Measurements from ENCODE around the gene ZNF182. TPM values are rescaled to one million over a fixed set of nuclear protein-coding genes. Genes with fewer than 3 reads are reported as not detected.
"Not testable (repeated sequence)": the region's sequence is repeated elsewhere in the genome, so short reads cannot be mapped to it uniquely, and the experiment has no call there.

ZNF182 gene
- total RNA-seq, 1 donor from 2014 or later, result 7.3 TPM

DNA sequence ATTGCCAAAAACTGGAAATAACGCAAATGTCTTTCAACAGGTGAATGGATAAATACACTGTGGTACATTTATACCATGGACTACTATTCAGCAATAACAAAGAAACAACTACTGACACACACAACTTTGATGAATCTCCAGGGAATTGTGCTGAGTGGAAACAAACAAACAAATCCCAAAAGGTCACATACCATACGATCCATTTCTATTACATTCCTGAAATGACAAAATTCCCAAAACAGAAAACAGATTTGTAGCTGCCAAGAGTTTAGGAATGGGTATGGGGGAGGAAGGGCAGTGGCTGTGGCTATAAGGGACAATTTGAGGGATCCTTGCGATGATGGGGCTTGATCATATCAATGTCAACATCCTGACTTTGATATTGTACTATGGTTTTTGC is 2.5 kb downstream of the ZNF182 start:
- DNase-seq, result no peak

DNA sequence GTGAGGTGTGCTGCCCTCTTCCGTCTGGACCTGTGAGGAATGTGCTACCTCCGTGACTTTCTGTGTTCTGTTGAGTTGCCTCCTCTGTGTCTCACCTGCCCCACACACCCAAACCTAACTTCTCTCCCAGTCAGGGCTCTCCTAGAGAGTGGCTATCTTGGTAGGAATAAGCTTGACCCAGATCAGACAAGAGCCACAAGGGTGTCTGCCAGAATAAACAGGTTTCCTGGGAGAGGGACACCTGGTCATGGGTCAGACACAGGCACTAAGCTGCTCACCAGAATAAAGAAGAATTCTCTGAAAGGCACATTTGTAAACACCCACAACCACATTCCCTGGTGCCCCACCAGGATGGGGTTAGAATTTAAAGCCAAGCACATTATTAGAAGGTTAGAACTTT is 11.1 kb downstream of the ZNF182 start:
- DNase-seq, result no peak

DNA sequence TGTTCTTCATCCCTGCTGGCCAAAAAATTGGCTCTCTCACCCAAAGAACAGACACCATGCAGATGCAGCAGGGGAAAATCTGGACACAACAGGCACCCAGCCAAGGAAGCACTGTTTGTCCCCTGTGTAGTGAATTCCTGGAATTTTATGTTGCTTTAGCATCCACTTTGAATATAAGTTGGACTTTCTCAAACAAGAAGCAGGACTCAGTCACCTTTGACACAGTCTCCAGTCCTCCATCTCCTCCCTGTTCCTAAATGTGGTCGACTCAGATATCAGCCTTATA is 11.8 kb downstream of the ZNF182 start:
- no peak for DNase-seq

DNA sequence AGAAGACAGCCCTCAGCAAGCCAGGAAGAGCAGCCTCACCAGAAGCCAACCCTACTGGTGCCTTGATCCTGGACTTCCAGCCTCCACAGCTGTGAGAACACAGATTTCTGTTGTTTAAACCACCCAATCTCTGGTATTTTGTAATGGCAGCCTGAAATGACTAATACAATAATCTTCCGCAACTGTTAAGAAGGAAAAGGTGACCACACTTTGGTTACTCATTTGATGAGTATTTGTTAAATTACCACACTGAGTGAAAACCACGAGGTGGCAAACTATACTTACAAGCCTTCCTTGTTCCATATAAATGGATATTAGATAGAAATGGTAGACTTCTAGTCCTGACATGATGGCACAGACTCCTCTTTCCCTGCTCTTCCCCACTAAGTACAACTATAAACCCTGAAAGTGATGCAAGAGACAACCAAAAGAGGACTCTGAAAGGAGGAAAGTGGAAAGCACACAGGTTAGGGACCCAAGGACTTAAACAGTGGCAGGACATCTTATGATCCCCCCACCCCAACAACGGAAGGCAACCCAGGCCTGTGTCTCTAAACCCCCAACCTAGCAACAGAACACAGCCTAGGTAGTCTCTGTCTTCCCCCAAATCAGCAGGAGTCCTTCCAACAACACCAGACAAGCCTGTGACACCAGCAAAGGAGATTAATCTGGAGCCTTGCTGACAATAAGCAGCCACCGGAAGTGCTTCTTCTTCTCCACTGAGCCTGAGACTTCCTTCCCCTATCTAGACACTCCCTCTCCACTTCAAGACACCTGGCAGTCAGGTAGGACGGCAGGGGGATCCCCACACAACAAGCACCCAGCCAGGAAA is 12.3 kb downstream of the ZNF182 start:
- DNase-seq, result no peak

DNA sequence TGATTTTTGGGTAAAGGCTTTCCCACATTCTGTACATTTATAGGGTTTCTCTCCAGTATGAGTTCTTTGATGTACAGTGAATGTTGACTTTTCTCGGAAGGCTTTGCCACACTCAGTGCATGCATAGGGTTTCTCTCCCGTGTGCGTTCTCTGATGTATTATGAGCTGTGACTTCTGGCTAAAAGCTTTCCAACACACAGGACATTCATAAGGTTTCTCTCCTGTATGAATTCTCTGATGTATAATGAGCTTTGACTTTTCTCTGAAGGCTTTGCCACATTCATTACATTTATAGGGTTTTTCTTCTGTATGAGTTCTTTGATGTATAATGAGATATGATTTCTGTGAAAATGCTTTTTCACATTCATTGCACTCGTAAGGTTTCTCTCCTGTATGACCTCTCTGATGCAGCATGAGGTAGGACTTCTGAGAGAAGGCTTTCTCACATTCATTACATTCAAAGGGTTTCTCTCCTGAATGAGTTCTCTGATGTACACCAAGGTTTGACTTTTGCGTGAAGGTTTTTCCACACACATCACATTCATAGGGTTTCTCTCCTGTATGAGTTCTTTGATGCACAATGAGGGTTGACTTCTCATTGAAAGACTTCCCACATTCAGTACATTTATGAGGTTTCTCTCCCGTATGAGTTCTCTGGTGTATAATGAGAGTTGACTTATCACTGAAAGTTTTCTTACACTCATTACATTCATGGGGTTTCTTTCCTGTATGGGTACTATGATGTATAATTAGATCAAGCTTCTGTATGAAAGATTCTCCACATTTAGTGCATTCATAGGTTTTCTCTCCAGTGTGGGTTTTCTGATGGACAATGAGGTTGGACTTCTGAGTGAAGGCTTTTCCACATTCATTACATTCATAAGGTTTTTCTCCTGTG is 27.3 kb downstream of the ZNF182 start:
- DNase-seq, result no peak

DNA sequence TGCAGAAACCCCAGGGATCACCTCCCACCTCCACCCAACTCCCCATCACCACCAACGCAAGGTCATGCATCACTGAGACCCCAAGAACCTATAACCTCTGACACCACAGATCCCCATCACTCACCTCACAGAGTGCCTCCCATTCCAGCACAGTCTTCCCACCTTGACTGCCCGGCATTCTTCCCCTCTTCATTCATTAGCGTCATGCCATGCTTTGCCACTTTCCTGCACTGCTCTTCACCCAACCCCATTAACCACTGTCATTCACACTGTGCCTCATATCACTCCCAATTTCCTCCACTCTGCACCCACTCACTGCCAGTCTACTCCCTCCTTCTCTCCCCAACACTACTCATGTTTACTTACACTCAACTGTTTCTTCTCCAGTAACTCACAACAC is 30.6 kb downstream of the ZNF182 start:
- DNase-seq, result no peak

DNA sequence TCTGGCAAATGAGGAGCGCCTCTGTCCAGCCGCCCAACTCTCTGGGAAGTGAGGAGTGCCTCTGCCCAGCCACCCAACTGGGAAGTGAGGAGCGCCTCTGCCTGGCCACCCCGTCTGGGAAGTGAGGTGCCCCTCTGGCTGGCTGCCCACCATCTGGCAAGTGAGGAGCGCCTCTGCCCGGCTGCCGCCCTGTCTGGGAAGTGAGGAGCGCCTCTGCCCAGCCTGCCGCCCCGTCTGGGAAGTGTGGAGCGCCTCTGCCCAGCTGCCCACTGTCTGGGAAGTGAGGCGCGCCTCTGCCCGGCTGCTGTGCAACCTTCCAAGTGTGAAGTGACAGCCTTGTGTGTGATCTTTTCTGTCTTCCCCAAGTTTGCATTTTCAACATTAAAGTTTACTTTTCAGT is 38.3 kb downstream of the ZNF182 start:
- DNase-seq, result not testable (repeated sequence)

DNA sequence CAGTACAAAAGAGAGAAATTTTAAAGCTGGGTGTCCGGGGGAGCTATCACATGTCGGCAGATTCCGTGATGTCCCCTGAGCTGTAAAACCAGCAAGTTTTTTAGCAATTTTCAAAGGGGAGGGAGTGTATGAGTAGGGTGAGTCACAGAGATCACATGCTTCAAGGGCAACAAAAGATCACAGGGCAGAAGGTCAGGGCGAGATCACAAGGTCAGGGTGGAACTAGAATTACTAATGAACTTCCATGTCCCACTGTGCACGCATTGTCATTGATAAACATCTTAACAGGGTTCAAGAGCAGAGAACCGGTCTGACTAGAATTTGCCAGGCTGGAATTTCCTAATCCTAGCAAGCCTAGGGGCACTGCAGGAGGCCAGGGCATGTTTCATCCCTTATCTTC is 42.0 kb downstream of the ZNF182 start:
- not testable (repeated sequence) for DNase-seq

DNA sequence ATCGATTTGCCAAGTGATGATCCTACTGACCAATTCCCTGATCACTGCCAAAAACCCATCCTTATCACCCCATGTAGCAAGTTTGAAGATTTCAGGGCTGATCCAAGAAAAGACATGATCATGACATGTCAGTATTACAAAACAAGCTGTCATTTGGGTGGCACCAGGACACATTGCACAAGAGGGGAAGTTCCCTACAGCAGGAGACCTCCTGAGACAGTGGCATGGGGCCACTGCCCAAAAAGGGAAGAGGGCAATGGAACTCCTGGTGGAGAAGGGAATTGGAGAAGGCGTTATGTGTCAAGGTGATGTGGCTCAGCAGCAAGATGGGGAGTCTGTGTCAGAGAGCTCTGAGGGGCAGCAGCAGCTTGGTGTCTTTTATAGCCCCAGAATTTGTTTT is 43.4 kb downstream of the ZNF182 start:
- no peak for DNase-seq

DNA sequence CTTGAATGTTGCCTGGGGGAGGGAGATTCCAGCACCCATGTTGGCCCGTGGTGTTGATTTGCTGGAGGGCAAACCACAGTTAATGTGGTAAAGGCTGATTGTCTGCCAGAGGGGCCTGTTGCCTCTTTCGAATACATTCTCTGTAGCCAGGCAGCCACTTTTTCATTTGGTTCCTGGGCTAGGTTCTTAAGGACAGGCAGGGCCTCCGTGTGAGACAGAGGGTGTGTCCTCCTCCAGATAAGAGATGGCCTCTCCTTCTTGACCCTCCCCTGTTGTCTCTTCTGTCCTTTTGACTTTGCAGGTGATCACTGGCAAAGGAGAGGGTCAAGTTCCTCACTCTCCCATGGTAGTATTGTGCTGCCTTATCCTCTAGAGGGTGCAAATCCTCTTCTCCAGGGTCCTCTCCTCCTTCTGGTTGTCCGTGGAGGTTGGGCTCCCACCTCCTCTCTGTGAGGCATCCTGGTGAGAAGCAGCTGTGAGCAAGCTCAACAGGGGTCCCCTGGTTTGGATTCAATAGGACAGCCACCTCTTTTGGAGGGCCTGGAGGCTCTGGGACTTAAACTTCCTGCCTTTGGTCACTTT is 44.9 kb downstream of the ZNF182 start:
- DNase-seq, result peak; percentile 12

DNA sequence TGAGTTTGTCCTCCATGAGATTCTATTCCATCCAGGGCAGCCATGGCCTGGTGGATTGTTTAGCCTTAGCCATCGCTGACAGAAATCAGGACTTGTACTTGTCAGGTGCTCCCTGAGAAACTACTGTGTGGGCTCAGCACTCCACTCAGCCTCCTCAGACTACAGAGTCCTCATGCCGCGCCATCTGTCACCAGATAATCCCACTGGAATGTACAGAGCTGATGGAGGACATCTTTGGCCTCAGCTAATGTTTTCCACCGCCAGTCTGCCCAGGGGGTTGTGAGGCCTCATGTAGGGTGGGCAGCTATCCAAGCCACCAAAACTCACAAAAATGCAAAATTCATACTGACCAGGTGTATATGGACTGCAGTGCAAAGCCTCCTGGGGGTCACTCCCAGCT is 45.6 kb downstream of the ZNF182 start:
- peak; percentile 68 for DNase-seq

DNA sequence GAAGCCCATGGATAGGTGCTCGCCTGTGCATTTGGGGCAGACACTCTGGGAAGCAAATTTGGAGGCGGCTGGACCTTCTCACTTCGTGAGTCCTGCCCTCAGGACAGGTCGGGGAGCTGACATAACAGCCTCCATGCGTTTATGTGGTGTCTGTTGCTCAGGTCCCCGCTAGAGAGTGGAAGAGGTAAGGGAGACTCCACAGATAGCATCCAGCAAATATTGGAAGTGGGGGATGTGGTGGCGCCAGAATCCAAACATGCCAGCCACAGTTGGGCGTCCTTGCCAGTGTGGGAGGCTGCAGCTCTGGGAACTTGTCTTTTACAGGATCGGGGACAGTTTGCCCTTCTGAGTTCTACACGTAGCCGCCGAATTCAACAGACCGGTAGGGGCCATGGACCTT is 47.8 kb downstream of the ZNF182 start:
- DNase-seq, result no peak

DNA sequence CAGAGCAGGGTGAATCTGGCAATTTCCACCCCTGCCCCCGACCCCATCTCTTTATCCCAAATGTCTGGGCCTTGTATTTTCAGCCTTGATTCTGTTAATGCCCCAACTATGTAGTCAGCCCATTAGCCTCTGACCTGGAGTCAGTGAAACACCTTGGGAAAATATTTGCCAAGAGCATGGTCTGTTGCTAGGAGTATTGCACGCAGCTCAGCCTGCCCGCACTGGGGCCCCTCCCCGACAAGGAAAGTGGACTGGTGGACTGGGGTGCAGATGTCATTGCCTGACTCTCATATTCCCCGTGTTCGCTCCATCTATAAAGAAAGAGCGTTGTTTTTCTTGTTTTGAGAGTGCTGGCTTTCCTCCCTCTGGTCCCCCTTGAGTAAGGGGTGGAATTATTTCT is 48.5 kb downstream of the ZNF182 start:
- not testable (repeated sequence) for DNase-seq

DNA sequence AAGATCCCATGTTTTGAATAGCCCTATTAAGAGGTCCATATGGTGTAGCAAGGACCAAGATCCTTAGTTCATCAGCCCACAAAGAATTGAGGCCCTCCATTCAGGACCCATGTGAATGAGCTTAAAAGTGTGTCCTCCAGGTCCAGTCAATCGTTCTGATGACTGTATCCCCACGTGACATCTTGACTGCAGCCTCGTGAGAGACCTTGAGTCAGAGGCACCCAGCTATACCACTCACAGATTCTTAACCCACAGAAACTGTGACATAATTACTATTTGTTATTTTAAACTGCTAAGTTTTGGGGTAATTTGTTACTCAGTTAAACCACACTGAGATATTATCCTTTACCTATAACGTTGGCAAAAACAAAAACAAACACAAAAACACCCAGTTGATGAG is 62.4 kb downstream of the ZNF182 start:
- no peak for DNase-seq

DNA sequence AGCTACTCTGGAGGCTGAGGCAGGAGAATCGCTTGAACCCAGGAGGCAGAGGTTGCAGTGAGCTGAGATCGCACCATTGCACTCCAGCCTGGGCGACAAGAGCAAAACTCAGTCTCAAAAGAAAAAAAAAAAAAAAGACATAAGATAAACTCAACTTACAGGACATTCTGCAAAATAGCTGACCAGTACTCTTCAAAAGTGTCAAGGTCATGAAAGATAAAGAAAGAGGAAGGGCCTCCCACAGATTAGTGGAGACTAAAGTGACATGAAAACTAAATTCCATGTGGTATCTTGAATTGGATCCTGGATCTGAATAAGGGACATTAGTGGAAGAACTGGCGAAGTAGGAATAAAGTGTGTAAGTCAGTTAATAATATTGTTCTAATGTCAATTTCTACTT is 63.3 kb downstream of the ZNF182 start:
- DNase-seq, result no peak

DNA sequence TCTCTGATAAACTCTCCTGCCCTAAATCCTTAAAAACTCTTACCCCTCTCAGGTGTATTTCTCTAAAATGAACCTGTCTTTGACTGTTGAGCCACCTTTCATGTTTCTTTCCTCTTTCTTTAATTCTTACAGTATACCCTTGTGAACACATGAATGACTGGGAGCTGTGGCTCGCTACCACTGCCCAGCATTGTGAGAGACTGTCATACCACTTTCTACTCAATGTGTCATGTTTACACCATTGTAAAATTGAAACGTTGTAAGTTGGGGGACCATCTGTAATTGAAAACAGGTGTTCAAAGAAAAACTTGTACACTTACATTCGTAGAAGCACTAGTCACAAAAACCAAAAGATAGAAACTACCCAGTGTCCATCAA is 66.9 kb downstream of the ZNF182 start:
- no peak for DNase-seq

DNA sequence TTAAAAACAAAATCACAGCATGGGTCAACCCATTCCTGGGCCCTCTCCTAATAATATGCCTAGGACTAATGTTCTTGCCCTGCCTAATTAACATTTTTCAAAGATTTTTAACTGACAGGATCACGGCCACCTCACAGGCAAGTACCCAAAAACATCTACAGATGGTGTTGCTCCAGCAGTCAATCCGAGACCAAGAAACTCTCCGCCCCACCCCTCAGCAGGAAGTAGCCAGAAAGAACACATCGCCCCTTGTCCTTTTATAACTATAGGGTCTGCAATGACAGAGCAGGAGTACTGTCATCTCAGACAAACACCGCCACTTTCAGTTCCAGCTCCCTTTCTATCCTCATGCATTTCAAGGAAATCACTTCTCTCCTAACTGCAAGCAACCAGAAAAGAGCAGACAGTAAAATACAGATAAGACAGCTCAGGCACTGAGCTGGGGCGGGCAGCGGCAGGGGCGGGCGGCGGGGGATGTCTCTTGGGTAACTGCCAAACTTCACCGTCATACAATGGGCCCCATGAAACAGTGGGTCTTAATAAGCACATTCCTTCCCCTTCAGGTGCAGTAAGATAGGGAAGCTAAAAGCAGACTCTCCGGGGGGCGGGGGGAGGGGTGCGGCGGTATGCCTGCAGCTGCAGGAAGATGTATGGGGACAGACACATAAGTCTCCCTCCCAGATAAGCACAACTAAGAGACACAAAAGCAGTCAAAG is 67.4 kb downstream of the ZNF182 start:
- peak; percentile 2 for DNase-seq

DNA sequence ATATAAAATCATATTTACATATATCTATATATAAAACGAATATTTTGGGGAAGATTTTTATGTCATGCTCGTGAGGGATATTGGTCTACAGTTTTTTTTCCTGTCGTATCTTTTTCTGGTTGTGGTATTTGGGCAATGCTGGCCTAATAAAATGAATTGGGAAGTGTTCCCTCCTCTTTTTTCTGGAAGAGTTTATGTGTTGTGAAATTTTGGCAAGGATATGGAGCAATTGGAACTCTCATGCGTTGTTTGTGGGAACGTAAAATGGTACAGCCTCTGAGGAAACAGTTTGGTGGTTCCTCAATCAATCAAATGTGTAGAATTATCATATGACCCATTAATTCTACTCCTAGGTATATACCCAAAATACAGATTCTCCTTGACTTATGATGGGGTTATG is 69.8 kb downstream of the ZNF182 start:
- no peak for DNase-seq

DNA sequence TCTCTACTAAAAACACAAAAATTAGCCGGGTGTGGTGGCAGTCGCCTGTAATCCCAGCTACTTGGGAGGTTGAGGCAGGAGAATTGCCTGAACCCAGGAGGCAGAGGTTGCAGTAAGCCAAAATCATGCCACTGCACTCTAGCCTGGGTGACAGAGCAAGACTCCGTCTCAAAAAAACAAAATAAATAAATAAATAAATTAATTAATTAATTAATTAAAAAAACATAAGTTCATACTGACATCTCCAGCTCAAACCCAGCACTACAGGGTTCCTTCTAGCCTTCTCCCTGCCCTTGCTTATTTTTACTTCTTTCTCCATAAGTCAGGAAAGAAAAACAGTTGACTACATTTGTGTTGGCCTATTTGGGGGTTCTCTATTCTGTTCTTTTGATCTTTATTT is 71.8 kb downstream of the ZNF182 start:
- DNase-seq, result not testable (repeated sequence)

DNA sequence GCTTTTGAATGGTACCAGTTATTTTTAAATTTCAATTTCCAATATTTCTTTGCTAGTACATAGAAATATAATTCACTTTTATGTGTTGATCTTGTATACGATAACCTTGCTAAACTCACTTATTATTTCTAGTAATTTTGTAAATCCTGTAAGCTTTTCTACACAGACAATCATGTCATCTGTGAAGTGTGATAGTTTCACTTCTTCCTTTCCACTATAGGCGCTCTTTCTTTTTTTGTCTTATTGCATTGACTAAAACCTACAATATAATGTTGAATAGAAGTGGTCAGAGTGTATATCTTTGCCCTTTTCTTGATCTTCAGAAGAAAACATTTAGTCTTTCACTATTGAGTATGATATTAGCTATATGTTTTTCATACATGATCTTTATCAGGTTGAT is 76.6 kb downstream of the ZNF182 start:
- no peak for DNase-seq
